K562 (cell line): ENCODE measurements around the gene LYST. TPM values are rescaled to one million over a fixed set of nuclear protein-coding genes. Genes with fewer than 3 reads are reported as not detected.

Experiments used
- ATAC-seq: fragments of 200-7000 bp; cut with Tn5 transposase; 3 replicates; pipeline ENCODE4 v1.9.1; 2020; ENCODE audit warnings: moderate library complexity
- BruUV-seq: library from RNA; stranded (reverse); fragments of 400-500 nt; replicated peaks from 2 replicates; lab custom pipeline; 2021; lab: Mats Ljungman, UMichigan
- CTCF ChIA-PET: fragments of 300-600 bp; formaldehyde crosslinking; extraction: SDS; loops from one replicate; lab custom pipeline; 2021; ENCODE audit warnings: low intra/inter-chr PET ratio; lab: Yijun Ruan, JAX
- POLR2A ChIA-PET: fragments of 300-600, 350-650 bp; sonication (Branson Sonifier 250); formaldehyde crosslinking; extraction: SDS; loops from one replicate; lab custom pipeline; 2021; ENCODE audit warnings: antibody characterized with exemption, inconsistent platforms; lab: Yijun Ruan, JAX
- DNase-seq, 4 experiments: peaks; one replicate each; pipeline versions ENCODE4 v3.0.0 to v3.0.0-alpha.2; 2011 to 2018; ENCODE audit warnings: low spot score in 3 of 4, mixed read lengths in 3 of 4; ENCODE audit errors: extremely low read depth in 1 of 4
- FAIRE-seq: peaks from 2 replicates; lab custom pipeline; 2011; peaks lifted over from hg19 to GRCh38; lab: Jason Lieb, UNC
- H2AFZ ChIP-seq: 2 replicates; pipeline ENCODE4 v1.6.0; 2011; ENCODE audit warnings: low read depth, low read length, control low read depth, inconsistent platforms
- H3K27ac ChIP-seq: fragments of 200-600 bp; 3 replicates; pipeline ENCODE4 v1.8.0; 2011; ENCODE audit warnings: low read depth, mild to moderate bottlenecking, control low read depth, inconsistent platforms, low read length, moderate library complexity, mixed read lengths; ENCODE audit errors: extremely low read depth
- H3K27me3 ChIP-seq, 2 experiments: fragments of 300-600 bp in 1 of 2; 2 replicates in 1 of 2; 3 replicates in 1 of 2; pipeline versions ENCODE4 v1.6.0 to v1.8.0; 2011; ENCODE audit warnings: inconsistent platforms in 2 of 2, low read length in 2 of 2, mild to moderate bottlenecking in 1 of 2, mixed read lengths in 1 of 2, moderate library complexity in 1 of 2; ENCODE audit not compliant: control insufficient read depth in 2 of 2, insufficient read depth in 2 of 2
- H3K36me3 ChIP-seq: fragments of 300-600 bp; 3 replicates; pipeline ENCODE4 v1.8.0; 2011; ENCODE audit warnings: mild to moderate bottlenecking, low read length, inconsistent platforms; ENCODE audit not compliant: control insufficient read depth, insufficient read depth
- H3K4me1 ChIP-seq, 2 experiments: fragments of 200-600 bp in 1 of 2; replicated peaks in 1 of 2; 2 replicates in 1 of 2; 3 replicates in 1 of 2; pipeline versions ENCODE4 v1.5.1 to v1.8.0; 2011; ENCODE audit warnings: inconsistent platforms in 2 of 2, low read length in 2 of 2, mild to moderate bottlenecking in 1 of 2, mixed read lengths in 1 of 2, moderate library complexity in 1 of 2; ENCODE audit not compliant: control insufficient read depth in 2 of 2, insufficient read depth in 2 of 2
- H3K4me2 ChIP-seq: 2 replicates; pipeline ENCODE4 v1.6.1; 2011; ENCODE audit warnings: low read length, control low read depth, inconsistent platforms, mixed read lengths; ENCODE audit not compliant: insufficient read depth
- H3K4me3 ChIP-seq: fragments of 200-600 bp; sonication (generic), shearing (Covaris generic); 2 replicates; pipeline ENCODE4 v1.5.1; 2016; ENCODE audit warnings: control low read depth, inconsistent platforms
- H3K79me2 ChIP-seq: fragments of 200-600 bp; 3 replicates; pipeline ENCODE4 v1.8.0; 2011; ENCODE audit warnings: low read length, inconsistent platforms; ENCODE audit not compliant: control insufficient read depth, insufficient read depth
- H3K9ac ChIP-seq, 2 experiments: 2 replicates each; pipeline versions ENCODE4 v1.6.0 to v1.6.1; 2011; ENCODE audit warnings: low read depth in 2 of 2, low read length in 2 of 2, control low read depth in 1 of 2, inconsistent platforms in 1 of 2, mild to moderate bottlenecking in 1 of 2, mixed read lengths in 1 of 2; ENCODE audit not compliant: insufficient read depth in 1 of 2
- H3K9me1 ChIP-seq: one replicate; pipeline ENCODE4 v1.6.0; 2011; ENCODE audit warnings: inconsistent platforms, mild to moderate bottlenecking, low read length, moderate library complexity; ENCODE audit not compliant: control insufficient read depth, insufficient read depth
- H3K9me3 ChIP-seq: replicated peaks from 2 replicates; pipeline ENCODE4 v1.5.1; 2011; ENCODE audit warnings: low read depth, low read length, inconsistent platforms; ENCODE audit not compliant: control insufficient read depth, insufficient read depth
- H4K20me1 ChIP-seq: replicated peaks from 2 replicates; pipeline ENCODE4 v1.6.1; 2011; ENCODE audit warnings: low read length, inconsistent platforms, mixed read lengths; ENCODE audit not compliant: control insufficient read depth, insufficient read depth
- CBX5 ChIP-seq: IDR thresholded peaks from 2 replicates; pipeline ENCODE4 v1.6.1; 2014; ENCODE audit warnings: low read depth, borderline replicate concordance
- GTF2A2 ChIP-seq: IDR thresholded peaks from 2 replicates; pipeline ENCODE4 v1.6.1; 2016; ENCODE audit warnings: mild to moderate bottlenecking, missing genetic modification characterization, missing compliant biosample characterization
- ZSCAN32 ChIP-seq: fragments of 450-650 bp; formaldehyde crosslinking; IDR thresholded peaks from 2 replicates; pipeline ENCODE4 v1.4.0; 2020; ENCODE audit warnings: mild to moderate bottlenecking, moderate library complexity
- WGBS: fragments of 100-300 bp; shearing (Covaris generic); methylation state at CpG from one replicate; pipeline ENCODE4 v1.1.6; 2016; ENCODE audit warnings: low coverage, mixed read lengths; ENCODE audit not compliant: insufficient coverage; ENCODE audit errors: missing lambda C conversion rate; 5-methylcytosine and 5-hydroxymethylcytosine counted together
- in situ Hi-C: fragments of 300-500 bp; cut with MboI; formaldehyde crosslinking; loops from 4 replicates; pipeline ENCODE4 v1.15.0; 2018; ENCODE audit warnings: inconsistent platforms, mixed read lengths
- intact Hi-C: fragments of 100-400 bp; cut with micrococcal nuclease; formaldehyde crosslinking; loops from 2 replicates; pipeline ENCODE4 v1.14.2; 2022
- polyA plus RNA-seq, 8 experiments: library from polyadenylated mRNA; depleted of rRNA in 4 of 8; stranded (reverse) in 5 of 8; unstranded in 3 of 8; fragments of >200 nt; fragmentation: Nextera tagmentation in 2 of 8; fragmentation: Illumina TruSeq in 1 of 8; extraction: Ambion mirVana in 2 of 8; extraction: Trizol in 1 of 8; gene quantifications; 2 replicates each; pipeline versions ENCODE4 v1.2.1 to v1.2.3, GENCODE V29; 2011 to 2014; ENCODE audit warnings: inconsistent platforms in 1 of 8, missing spikeins in 1 of 8
- total RNA-seq, 7 experiments: library from RNA; depleted of rRNA in 6 of 7; stranded (reverse); fragments of >200 nt in 6 of 7; fragmentation: Illumina TruSeq in 2 of 7; extraction: Trizol in 2 of 7; gene quantifications; 2 replicates each; pipeline versions ENCODE4 v1.2.1 to v1.2.3, GENCODE V29; 2011 to 2021; ENCODE audit warnings: low replicate concordance in 1 of 7
- TF ChIP-seq, protein P1 (sequence below), 3 experiments: fragments of 200-800 bp in 1 of 3; sonication (Bioruptor generic) in 1 of 3; sonication (generic) in 1 of 3; formaldehyde crosslinking in 1 of 3; IDR thresholded peaks; 2 replicates each; pipeline versions ENCODE4 v1.6.1 to v1.8.0; 2016 to 2022; ENCODE audit warnings: mild to moderate bottlenecking in 2 of 3, missing compliant biosample characterization in 2 of 3, missing genetic modification characterization in 2 of 3, missing genetic modification reagents in 1 of 3
- TF ChIP-seq, protein P2 (sequence below): sonication (generic); formaldehyde crosslinking; IDR thresholded peaks from 2 replicates; pipeline ENCODE4 v1.8.0; 2022; ENCODE audit warnings: missing genetic modification reagents, mild to moderate bottlenecking, borderline replicate concordance
- TF ChIP-seq, protein P3 (sequence below), 3 experiments: fragments of 200-800 bp in 1 of 3; fragments of 250-450 bp in 1 of 3; fragments of 450-650 bp in 1 of 3; sonication (Bioruptor Pico) in 1 of 3; sonication (Bioruptor generic) in 1 of 3; formaldehyde crosslinking in 1 of 3; IDR thresholded peaks; 2 replicates each; pipeline versions ENCODE4 v1.6.1 to v1.8.0; 2016 to 2022; ENCODE audit warnings: mild to moderate bottlenecking in 2 of 3, missing genetic modification characterization in 2 of 3, missing compliant biosample characterization in 1 of 3, moderate library complexity in 1 of 3

The LYST gene
- total and polyA plus RNA-seq, 9 of the 15 experiments (the other 6 are each of a cell fraction or from before 2014, with no cell fraction given), result 0.73 to 2.4 (median 1.4) TPM

DNA sequence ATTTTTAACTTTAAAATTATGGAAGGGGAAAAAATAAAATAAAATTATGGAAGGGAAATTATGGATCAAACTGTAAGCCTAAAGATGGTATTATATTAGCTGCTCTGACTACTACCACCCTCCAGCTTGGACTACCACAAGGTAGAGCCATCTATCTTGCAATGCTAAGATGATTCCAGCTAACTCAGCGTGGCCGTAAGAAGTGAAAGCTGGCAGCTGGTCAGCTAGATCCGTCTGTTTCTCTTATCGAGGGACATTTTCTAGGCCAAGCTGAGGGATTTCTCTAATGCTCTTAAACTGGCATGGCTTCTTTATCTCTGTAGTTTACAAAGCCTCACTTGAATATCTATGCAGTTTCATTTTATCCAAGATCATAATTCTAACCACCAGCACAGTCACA, 31.5 kb downstream of the LYST start:
- Histone ChIP-seq H3K4me3 (no peak overlapping the region), H4K20me1 (no peaks in the 10 kb centered on the region), H3K4me2 (no peak overlapping the region), H2AFZ (no peak overlapping the region), H3K36me3 (no peaks in the 10 kb centered on the region), H3K27ac (no peak overlapping the region), H3K9ac (no peak overlapping the region), H3K27me3 (peaks cover 5 to 11% of the 10 kb centered on the region in 2 experiments; a peak in 4 of 5 replicates), H3K9me3 (no peaks in the 10 kb centered on the region), H3K4me1 (no peaks in the 10 kb centered on the region), H3K9me1 (no peaks in the 10 kb centered on the region), H3K79me2 (no peaks in the 10 kb centered on the region)
- POLR2A ChIA-PET, result interaction anchor here (0.8 to 1.3 kb wide), 2 partner anchors 31 to 332 kb away, joined by 3 to 7 read pairs; partner anchors contain the start of gene LYST
- BruUV-seq, result no TSS peak
- in situ Hi-C loops, result no loop called here
- 3% methylated on average over 4 of the region's 4 CpGs for WGBS
- TF ChIP-seq ZSCAN32 (CRISPR knock-in tag), result no peak
- no peak for TF ChIP-seq GTF2A2
- TF ChIP-seq, protein P1, sequence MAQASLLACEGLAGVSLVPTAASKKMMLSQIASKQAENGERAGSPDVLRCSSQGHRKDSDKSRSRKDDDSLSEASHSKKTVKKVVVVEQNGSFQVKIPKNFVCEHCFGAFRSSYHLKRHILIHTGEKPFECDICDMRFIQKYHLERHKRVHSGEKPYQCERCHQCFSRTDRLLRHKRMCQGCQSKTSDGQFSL (CRISPR knock-in tag; IDR thresholded peaks at IDR 0.05), result no peak
- TF ChIP-seq, protein P1 (tag; IDR thresholded peaks at IDR 0.05), result no peak
- TF ChIP-seq, protein P2, sequence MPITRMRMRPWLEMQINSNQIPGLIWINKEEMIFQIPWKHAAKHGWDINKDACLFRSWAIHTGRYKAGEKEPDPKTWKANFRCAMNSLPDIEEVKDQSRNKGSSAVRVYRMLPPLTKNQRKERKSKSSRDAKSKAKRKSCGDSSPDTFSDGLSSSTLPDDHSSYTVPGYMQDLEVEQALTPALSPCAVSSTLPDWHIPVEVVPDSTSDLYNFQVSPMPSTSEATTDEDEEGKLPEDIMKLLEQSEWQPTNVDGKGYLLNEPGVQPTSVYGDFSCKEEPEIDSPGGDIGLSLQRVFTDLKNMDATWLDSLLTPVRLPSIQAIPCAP, result no peak
- no peak for TF ChIP-seq CBX5
- TF ChIP-seq, protein P3, sequence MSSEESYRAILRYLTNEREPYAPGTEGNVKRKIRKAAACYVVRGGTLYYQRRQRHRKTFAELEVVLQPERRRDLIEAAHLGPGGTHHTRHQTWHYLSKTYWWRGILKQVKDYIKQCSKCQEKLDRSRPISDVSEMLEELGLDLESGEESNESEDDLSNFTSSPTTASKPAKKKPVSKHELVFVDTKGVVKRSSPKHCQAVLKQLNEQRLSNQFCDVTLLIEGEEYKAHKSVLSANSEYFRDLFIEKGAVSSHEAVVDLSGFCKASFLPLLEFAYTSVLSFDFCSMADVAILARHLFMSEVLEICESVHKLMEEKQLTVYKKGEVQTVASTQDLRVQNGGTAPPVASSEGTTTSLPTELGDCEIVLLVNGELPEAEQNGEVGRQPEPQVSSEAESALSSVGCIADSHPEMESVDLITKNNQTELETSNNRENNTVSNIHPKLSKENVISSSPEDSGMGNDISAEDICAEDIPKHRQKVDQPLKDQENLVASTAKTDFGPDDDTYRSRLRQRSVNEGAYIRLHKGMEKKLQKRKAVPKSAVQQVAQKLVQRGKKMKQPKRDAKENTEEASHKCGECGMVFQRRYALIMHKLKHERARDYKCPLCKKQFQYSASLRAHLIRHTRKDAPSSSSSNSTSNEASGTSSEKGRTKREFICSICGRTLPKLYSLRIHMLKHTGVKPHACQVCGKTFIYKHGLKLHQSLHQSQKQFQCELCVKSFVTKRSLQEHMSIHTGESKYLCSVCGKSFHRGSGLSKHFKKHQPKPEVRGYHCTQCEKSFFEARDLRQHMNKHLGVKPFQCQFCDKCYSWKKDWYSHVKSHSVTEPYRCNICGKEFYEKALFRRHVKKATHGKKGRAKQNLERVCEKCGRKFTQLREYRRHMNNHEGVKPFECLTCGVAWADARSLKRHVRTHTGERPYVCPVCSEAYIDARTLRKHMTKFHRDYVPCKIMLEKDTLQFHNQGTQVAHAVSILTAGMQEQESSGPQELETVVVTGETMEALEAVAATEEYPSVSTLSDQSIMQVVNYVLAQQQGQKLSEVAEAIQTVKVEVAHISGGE (CRISPR knock-in tag; IDR thresholded peaks at IDR 0.05), result no peak
- intact Hi-C loops, result no loop called here
- ATAC-seq (peak; percentile 49; the same call in 1 of the 3 replicates), FAIRE-seq (no peak), DNase-seq (no peak)
- CTCF ChIA-PET, result no interaction called here
